GM21526 (cell line): ENCODE data around the gene FBLN2.

ENCODE experiments used
- ATAC-seq: cut with Tn5 transposase; IDR thresholded peaks from one replicate; pipeline ENCODE4 v1.9.1; 2021; ENCODE audit warnings: moderate library complexity; ENCODE audit not compliant: unreplicated experiment, low FRiP score

FBLN2 gene

GRCh38 chr3:13617097-13617738, 68.3 kb downstream of the FBLN2 start:
- ATAC-seq, result no peak

DNA sequence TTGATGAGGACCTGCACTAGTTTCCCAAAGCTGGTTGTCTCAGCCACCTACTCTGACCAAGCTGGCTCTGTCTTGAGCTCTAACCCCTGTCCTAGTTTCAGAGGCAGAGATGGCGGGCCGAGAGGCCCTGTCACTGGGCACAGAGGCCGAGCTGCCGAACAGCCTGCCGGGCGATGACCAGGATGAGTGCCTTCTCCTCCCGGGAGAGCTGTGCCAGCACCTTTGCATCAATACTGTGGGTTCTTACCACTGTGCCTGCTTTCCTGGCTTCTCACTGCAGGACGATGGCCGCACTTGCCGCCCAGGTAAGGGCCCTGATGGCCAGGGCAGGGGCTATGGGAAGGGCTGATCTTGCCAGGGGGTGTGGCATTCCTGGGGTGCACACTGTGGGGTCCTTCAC, 69.1 kb downstream of the FBLN2 start:
- ATAC-seq, result no peak

DNA sequence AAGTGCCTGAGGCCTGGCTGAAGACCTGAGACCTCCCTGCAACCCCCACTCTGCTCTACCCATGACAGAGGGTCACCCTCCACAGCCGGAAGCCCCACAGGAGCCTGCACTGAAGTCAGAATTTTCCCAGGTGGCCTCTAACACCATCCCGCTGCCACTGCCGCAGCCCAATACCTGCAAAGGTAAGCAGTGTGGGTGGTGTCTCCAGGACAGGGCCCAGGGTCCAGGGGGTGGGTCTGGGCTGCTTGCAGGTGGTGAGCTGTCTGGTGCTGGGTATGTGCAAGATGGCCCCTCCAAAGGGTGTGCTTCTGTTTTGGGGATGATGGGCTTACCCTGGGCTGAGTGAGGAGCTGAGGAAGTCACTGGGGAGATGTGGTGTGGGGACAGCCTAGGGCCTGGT, 69.9 kb downstream of the FBLN2 start:
- ATAC-seq, result no peak

- no peak for ATAC-seq
Measured at GRCh38 chr3:13619661-13620230, 70.8 kb downstream of the FBLN2 start.

- ATAC-seq, result no peak
Measured at GRCh38 chr3:13620281-13620680, 71.4 kb downstream of the FBLN2 start.

- no peak for ATAC-seq
Measured at GRCh38 chr3:13620776-13621365, 71.9 kb downstream of the FBLN2 start.

DNA sequence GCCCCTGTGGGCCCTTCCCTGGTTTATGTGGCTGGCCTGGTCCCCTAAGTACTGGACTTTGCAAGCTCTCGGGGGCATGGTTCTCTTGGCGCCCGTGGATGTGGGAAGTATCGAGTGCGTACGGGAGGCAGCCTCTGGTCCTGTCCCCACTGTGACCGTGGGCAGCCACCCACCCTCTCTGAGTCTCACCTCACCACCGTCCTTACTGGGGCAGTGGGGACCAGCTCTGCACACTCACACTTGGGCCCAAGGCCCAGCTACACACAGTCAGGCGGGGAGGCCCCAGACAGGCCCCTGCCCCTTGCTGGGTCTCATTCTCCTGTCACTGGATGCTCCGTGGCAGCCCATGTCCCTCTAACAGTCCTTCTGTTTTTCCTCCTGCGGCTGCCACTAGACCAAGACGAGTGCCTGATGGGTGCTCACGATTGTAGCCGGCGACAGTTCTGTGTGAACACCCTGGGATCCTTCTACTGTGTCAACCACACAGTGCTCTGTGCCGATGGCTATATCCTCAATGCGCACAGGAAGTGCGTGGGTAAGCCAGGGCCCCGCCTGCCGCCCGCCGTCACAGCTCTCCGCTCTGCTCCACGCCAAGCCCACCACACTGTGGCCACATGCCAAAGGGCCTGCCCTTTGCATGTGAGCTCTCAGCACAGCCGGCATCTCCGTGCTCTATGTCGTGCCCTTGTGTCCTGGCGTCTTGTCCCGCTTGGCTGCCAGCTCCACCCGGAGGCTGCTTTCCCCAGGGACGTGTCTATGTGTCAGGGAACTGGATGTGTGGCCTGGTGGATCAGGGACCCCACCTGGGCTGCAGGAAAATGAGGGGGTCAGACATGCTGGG, 72.7 kb downstream of the FBLN2 start:
- no peak for ATAC-seq

DNA sequence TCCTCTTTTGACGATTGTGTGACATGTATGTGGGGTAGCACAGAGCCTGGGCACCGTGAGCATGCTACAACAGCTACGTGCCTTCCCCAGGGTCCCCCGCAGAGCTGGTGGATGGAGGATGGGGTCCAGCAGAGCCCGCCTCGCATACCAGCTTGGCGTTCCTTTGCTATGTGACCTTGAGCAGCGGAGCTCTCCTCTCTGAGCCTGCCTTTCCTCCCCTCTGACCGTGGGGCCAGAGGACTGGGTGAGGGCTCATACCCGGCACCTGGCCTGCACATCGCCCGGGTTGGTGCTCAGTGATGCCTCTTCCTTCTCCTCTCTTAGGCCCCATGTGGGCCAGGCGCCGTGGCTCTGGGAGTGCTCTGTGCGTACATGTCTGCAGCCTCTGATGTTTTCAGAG, 73.4 kb downstream of the FBLN2 start:
- no peak for ATAC-seq

GRCh38 chr3:13623101-13623654, 74.3 kb downstream of the FBLN2 start:
- no peak for ATAC-seq

DNA sequence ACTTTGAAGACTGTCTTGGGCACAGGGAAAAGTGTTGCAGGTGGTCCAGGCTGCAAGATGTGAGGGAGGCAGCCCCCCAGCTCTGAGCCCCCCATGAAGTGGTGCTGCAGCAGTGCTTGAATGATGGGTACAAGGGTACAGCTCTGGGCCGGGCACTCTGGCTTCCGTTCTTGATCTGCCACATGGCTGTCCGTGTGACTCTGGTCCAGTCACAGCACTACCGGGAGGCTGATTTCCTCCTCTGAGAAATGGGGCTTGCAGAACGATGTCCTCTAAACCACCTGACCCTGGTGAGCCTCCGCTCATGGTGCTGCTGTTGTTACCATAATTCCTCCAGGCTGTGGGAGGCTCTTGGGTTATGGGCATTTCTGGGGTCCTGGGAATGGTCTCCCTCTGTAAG, 75.1 kb downstream of the FBLN2 start:
- ATAC-seq, result no peak

DNA sequence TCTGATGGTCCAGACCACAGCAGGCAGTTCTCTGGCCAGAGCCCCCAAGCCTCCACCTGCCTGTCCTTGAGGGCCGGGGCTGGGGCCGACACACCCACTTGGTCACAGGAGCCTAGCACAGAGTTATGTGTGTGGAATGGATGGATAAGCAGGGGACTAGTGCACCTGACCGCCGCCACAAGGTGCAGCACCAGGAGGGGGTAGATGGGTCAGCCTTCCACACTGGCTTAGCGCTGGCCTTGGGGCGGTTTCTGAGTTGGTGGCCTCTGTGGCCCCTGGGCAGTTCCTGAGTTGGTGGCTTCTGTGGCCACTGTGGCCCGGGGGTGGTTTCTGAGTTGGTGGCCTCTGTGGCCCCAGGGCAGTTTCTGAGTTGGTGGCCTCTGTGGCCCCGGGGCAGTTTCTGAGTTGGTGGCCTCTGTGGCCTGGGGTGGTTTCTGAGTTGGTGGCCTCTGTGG, 75.8 kb downstream of the FBLN2 start:
- ATAC-seq, result no peak

- ATAC-seq, result no peak
Measured at GRCh38 chr3:13626396-13626795, 77.5 kb downstream of the FBLN2 start.

- no peak for ATAC-seq
Measured at GRCh38 chr3:13626915-13627460, 78.1 kb downstream of the FBLN2 start.

GRCh38 chr3:13627681-13628080, 78.8 kb downstream of the FBLN2 start:
- ATAC-seq, result no peak

GRCh38 chr3:13628432-13628831, 79.5 kb downstream of the FBLN2 start:
- no peak for ATAC-seq

DNA sequence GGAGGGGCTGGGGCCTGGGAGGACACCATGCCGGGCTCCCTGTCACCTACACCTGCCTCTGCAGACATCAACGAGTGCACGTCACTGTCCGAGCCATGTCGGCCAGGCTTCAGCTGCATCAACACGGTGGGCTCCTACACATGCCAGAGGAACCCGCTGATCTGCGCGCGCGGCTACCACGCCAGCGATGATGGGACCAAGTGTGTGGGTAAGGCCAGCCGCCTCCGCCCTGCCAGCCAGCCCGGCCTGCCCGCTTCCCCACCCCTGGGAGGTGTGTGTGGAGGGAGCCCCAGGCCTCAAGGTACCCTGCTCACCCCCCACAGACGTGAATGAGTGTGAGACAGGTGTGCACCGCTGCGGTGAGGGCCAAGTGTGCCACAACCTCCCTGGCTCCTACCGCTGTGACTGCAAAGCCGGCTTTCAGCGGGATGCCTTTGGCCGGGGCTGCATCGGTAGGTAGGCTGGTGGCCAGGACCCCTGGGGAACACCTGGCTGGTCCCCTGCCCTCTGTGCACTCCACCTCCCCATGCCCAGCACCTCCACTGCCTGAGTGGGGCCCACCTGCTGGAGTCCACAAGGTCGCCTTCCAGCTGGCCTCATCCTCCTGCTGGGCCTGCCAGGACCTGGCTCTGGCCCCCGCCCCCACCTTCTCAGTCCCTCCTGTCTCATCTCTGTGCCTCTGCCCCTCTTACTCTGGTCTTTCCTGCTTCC, 80.1 kb downstream of the FBLN2 start:
- no peak for ATAC-seq

DNA sequence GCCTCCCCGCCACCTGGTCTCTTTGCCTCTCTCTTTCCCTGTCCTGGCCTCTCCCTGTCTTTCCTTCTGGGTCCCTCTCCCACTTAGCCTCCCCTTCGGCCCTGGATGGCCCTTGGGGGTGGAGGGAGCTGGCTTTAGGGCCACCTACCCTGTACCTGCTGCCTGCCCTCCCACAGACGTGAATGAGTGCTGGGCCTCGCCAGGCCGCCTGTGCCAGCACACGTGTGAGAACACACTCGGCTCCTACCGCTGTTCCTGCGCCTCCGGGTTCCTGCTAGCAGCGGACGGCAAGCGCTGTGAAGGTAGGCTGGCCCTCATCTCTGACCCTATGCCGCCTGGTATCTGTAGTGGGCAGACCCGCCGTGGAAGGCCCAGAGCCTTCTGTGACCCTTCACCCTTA, 80.7 kb downstream of the FBLN2 start:
- ATAC-seq, result no peak

DNA sequence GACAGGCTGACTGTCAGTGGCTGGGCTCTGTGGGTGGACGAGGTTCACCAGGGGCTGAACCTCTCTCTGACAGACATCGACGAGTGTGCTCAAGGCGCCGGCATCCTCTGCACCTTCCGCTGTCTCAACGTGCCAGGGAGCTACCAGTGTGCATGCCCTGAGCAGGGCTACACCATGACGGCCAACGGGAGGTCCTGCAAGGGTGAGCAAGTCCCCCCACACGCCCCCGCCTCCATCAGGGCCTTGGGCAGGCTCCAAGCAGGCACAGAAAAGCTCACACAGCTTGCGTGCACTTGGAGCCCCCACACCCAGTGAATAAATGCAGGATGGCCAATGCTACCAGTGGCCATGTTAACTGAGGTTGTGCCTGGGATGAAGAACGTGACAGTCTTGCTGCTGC, 82.3 kb downstream of the FBLN2 start:
- ATAC-seq, result no peak

DNA sequence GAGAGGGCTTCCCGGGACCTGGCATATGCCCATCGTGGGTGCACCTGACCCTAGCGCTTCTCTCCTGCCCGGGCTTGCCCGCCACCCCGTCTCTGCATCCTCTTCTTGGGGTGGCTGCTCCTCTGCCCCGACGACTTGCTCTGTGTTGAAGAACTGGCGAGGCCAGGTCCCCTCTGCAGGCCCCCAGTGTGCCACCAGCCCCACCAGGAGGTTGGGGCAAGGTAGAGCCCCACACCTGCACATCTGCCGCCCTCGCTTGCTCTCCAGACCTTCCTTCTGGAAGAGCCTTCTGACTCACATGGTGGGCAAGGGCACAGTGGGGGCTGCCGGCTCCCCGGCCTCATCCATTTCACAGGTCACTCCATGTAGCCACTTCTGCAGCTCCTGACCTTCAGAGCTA, 84.3 kb downstream of the FBLN2 start:
- no peak for ATAC-seq

DNA sequence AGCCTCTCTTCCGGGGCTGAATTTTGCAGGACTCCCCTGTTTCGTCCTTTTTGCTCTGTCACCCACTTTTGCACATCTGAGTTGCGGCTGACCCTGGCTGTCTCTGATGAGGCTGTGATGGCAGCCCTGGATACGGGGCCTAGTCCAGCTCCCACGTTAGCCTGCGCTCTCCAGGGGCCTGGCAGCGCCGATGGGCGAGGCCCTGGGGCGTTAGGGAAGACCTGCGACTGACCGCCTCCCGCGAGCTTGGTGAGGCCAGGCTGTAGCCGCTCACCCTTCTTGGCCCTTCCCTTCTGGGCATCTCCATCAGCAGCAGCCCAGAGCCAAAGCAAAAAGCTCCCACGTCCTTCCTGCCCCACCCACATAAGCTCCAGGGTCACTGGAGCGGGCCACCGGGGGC, 85.2 kb downstream of the FBLN2 start:
- ATAC-seq, result no peak
